SK-N-MC (cell line): Measurements from ENCODE around the gene FHIT.

Experiments
- DNase-seq: peaks from one replicate; pipeline ENCODE4 v3.0.0-alpha.2; 2011; ENCODE audit warnings: low read depth, low spot score
- H3K27ac ChIP-seq: fragments of 200-600 bp; sonication (generic); 2 replicates; pipeline ENCODE4 v1.5.1; 2016; ENCODE audit warnings: mixed run types
- H3K36me3 ChIP-seq: fragments of 200-600 bp; sonication (generic); 2 replicates; pipeline ENCODE4 v1.6.1; 2017; ENCODE audit warnings: antibody characterized with exemption, low read length, mixed read lengths; ENCODE audit not compliant: insufficient read depth
- H3K4me3 ChIP-seq: fragments of 200-600 bp; sonication (generic); 2 replicates; pipeline ENCODE4 v1.5.1; 2016
- H3K9ac ChIP-seq: fragments of 200-600 bp; sonication (generic); 2 replicates; pipeline ENCODE4 v1.8.0; 2017; ENCODE audit warnings: mixed run types, mixed read lengths; ENCODE audit not compliant: insufficient read length
- H3K9me3 ChIP-seq: fragments of 200-600 bp; sonication (generic); 2 replicates; pipeline ENCODE4 v1.6.1; 2017; ENCODE audit warnings: low read depth, mild to moderate bottlenecking, antibody characterized with exemption, low read length, moderate library complexity, mixed read lengths
- EZH2 ChIP-seq: fragments of 200-600 bp; sonication (generic); IDR thresholded peaks from one replicate; pipeline ENCODE4 v1.6.1; 2017; ENCODE audit warnings: antibody characterized with exemption
- FOXP2 ChIP-seq: optimal IDR thresholded peaks from 2 replicates; pipeline ENCODE3; 2011; ENCODE audit warnings: mild to moderate bottlenecking, moderate library complexity; ENCODE audit not compliant: insufficient read depth; ENCODE audit errors: extremely low read length, control extremely low read depth
- POLR2AphosphoS5 ChIP-seq: IDR thresholded peaks from 2 replicates; pipeline ENCODE4 v1.6.1; 2012; ENCODE audit warnings: mild to moderate bottlenecking, low read depth, low read length, borderline replicate concordance

Gene FHIT

GRCh38 chr3:60856257-60857046 lies 394.8 kb downstream of the FHIT start:
- H3K9me3 ChIP-seq: no peaks in the 10 kb centered on the region
- H3K9ac ChIP-seq: no peak overlapping the region
- DNase-seq: no peak
- TF ChIP-seq EZH2: no peak
- no peak for TF ChIP-seq FOXP2
- TF ChIP-seq POLR2AphosphoS5: no peak
- no peak overlapping the region for H3K4me3 ChIP-seq
- no peak overlapping the region for H3K27ac ChIP-seq
- H3K36me3 ChIP-seq: no peaks in the 10 kb centered on the region

GRCh38 chr3:60855250-60855649 lies 396.0 kb downstream of the FHIT start:
- H3K9me3 ChIP-seq: no peaks in the 10 kb centered on the region
- H3K36me3 ChIP-seq: no peaks in the 10 kb centered on the region
- H3K9ac ChIP-seq: no peak overlapping the region
- TF ChIP-seq FOXP2 (no peak), POLR2AphosphoS5 (no peak), EZH2 (no peak)
- no peak overlapping the region for H3K4me3 ChIP-seq
- no peak for DNase-seq
- no peak overlapping the region for H3K27ac ChIP-seq

- DNase-seq: no peak
- Histone ChIP-seq H3K9me3 (no peaks in the 10 kb centered on the region), H3K9ac (no peak overlapping the region), H3K27ac (no peak overlapping the region), H3K36me3 (no peaks in the 10 kb centered on the region), H3K4me3 (no peak overlapping the region)
- TF ChIP-seq FOXP2 (no peak), POLR2AphosphoS5 (no peak), EZH2 (no peak)
Measured at GRCh38 chr3:60854791-60855190, 396.5 kb downstream of the FHIT start.

GRCh38 chr3:60847791-60848190 lies 403.5 kb downstream of the FHIT start:
- DNase-seq: peak; percentile 40
- Histone ChIP-seq H3K9ac (no peak overlapping the region), H3K9me3 (no peaks in the 10 kb centered on the region)

DNA sequence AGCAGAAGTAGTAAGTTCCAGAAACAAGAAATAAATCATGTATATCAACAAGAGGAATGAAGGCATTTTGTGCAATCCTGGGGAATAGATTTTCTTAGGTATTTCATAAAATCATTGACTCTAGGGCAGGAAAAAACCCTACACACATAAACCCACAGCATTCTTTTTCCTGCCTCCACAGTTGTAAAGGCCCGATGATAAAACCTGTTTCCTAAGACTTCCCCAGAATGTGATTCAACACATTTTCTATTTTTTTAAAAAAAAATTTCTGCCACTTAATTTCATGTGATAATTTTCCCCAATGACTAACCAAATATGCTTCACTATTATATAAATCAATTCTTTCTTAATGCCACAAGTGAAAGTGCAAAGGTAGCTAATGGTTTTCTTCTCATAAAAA lies 407.0 kb downstream of the FHIT start:
- no peak for DNase-seq
- Histone ChIP-seq H3K9me3 (no peaks in the 10 kb centered on the region), H3K9ac (no peak overlapping the region), H3K27ac (no peak overlapping the region), H3K36me3 (no peaks in the 10 kb centered on the region), H3K4me3 (no peak overlapping the region)
- TF ChIP-seq EZH2: no peak
- no peak for TF ChIP-seq FOXP2
- TF ChIP-seq POLR2AphosphoS5: no peak

More at GRCh38 chr3:60847791-60848190, 403.5 kb downstream of the FHIT start:
- no peak overlapping the region for H3K4me3 ChIP-seq
- H3K27ac ChIP-seq: no peak overlapping the region
- no peaks in the 10 kb centered on the region for H3K36me3 ChIP-seq
- TF ChIP-seq EZH2: no peak
- no peak for TF ChIP-seq FOXP2
- no peak for TF ChIP-seq POLR2AphosphoS5

- no peaks in the 10 kb centered on the region for H3K9me3 ChIP-seq
- no peak overlapping the region for H3K9ac ChIP-seq
- no peaks in the 10 kb centered on the region for H3K36me3 ChIP-seq
- no peak overlapping the region for H3K4me3 ChIP-seq
- TF ChIP-seq FOXP2 (no peak), POLR2AphosphoS5 (no peak), EZH2 (no peak)
- DNase-seq: no peak
- H3K27ac ChIP-seq: no peak overlapping the region
Measured at GRCh38 chr3:60841355-60841754, 409.9 kb downstream of the FHIT start.

DNA sequence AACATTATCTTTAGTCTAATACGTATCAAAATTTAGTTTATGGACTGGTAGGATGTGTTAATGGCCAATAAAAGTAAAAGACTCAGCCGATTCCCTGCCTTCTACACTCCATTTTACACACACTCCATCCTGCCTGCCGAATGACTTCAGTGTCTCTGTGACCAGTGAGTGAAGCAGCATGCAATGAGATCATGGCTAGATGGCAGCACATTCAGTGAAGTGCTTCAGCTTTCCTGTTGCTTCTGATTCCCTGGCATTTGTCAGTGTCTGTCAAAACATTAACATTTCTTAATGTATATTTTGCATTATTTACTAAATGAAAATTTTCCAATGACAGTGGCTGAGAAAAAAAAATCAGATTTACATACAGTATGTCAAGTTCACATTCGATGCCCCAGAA lies 412.0 kb downstream of the FHIT start:
- Histone ChIP-seq H3K4me3 (no peak overlapping the region), H3K9ac (no peak overlapping the region), H3K9me3 (no peaks in the 10 kb centered on the region), H3K36me3 (no peaks in the 10 kb centered on the region), H3K27ac (no peak overlapping the region)
- TF ChIP-seq FOXP2 (no peak), POLR2AphosphoS5 (no peak), EZH2 (no peak)
- no peak for DNase-seq

DNA sequence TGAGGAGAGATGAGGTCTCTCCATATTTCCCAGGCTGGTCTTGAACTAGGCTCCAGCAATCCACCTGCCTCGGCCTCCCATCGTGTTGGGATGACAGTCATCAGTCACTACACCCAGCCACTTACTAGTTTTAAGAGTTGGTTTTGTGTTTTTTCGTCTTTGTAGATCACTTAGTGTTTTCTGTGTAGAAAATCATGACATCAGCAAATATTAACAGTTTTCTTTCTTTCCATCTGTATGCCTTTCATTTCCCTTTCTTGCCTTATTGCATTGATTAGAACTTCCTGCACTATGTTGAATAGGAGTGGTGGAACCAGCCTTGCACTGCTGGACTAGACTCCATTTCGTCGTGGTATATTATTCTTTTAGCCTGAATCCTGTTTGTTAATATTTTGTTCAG lies 415.5 kb downstream of the FHIT start:
- H3K9me3 ChIP-seq: no peaks in the 10 kb centered on the region
- TF ChIP-seq POLR2AphosphoS5 (no peak), EZH2 (no peak), FOXP2 (no peak)
- DNase-seq: no peak

More for the DNA sequence above, 415.5 kb downstream of the FHIT start:
- no peak overlapping the region for H3K9ac ChIP-seq
- H3K4me3 ChIP-seq: no peak overlapping the region
- no peaks in the 10 kb centered on the region for H3K36me3 ChIP-seq
- H3K27ac ChIP-seq: no peak overlapping the region
